Calu3 (cell line): ENCODE data around the gene GTF2A1. TPM values are rescaled to one million over a fixed set of nuclear protein-coding genes. Genes with fewer than 3 reads are reported as not detected.

ENCODE experiments used
- BruUV-seq: library from RNA; stranded (reverse); fragments of 400-500 nt; replicated peaks from 2 replicates; lab custom pipeline; 2021; lab: Mats Ljungman, UMichigan
- CTCF ChIA-PET: fragments of 300-600 bp; sonication (Branson Sonifier 250); formaldehyde crosslinking; loops from one replicate; lab custom pipeline; 2022; ENCODE audit warnings: antibody characterized with exemption; lab: Charles Lee
- DNase-seq: peaks from one replicate; pipeline ENCODE4 v3.0.0; 2022
- H3K27ac Mint-ChIP-seq: one replicate; pipeline ENCODE4 v1.8.0; 2022; ENCODE audit warnings: mixed read lengths; ENCODE audit not compliant: unreplicated experiment
- H3K27me3 Mint-ChIP-seq: one replicate; pipeline ENCODE4 v1.8.0; 2022; ENCODE audit warnings: mixed read lengths; ENCODE audit not compliant: unreplicated experiment
- H3K36me3 Mint-ChIP-seq: one replicate; pipeline ENCODE4 v1.8.0; 2022; ENCODE audit warnings: mild to moderate bottlenecking, moderate library complexity, mixed read lengths; ENCODE audit not compliant: insufficient read depth, unreplicated experiment
- H3K4me1 Mint-ChIP-seq: one replicate; pipeline ENCODE4 v1.8.0; 2022; ENCODE audit warnings: mild to moderate bottlenecking, low read depth, mixed read lengths; ENCODE audit not compliant: unreplicated experiment
- H3K4me3 Mint-ChIP-seq: one replicate; pipeline ENCODE4 v1.8.0; 2022; ENCODE audit warnings: mild to moderate bottlenecking, low read depth, moderate library complexity, mixed read lengths; ENCODE audit not compliant: unreplicated experiment
- H3K9me3 Mint-ChIP-seq: one replicate; pipeline ENCODE4 v1.8.0; 2022; ENCODE audit warnings: low read depth, mixed read lengths; ENCODE audit not compliant: unreplicated experiment
- CTCF ChIP-seq: fragments of 200-600 bp; IDR thresholded peaks from one replicate; pipeline ENCODE4 v1.8.0; 2022; ENCODE audit warnings: antibody characterized with exemption; ENCODE audit not compliant: unreplicated experiment
- intact Hi-C: fragments of 100-400 bp; cut with micrococcal nuclease; formaldehyde crosslinking; loops from one replicate; pipeline ENCODE4 v1.10.0; 2022; ENCODE audit not compliant: unreplicated experiment
- total RNA-seq: library from RNA; stranded (reverse); gene quantifications from 2 replicates; pipeline ENCODE4 v1.2.3, GENCODE V29; 2022

GTF2A1 gene
- total RNA-seq, 1 experiment from 2014 or later: 45.6 TPM

GRCh38 chr14:81153187-81153586 is 67.6 kb downstream of the GTF2A1 start:
- Mint-ChIP-seq H3K4me3 (no peak overlapping the region), H3K27ac (no peak overlapping the region), H3K27me3 (no peaks in the 10 kb centered on the region), H3K36me3 (no peaks in the 10 kb centered on the region), H3K9me3 (no peaks in the 10 kb centered on the region), H3K4me1 (no peaks in the 10 kb centered on the region)
- intact Hi-C loops: no loop called here
- no peak for TF ChIP-seq CTCF
- BruUV-seq: no TSS peak
- CTCF ChIA-PET: no interaction called here
- DNase-seq: no peak

DNA sequence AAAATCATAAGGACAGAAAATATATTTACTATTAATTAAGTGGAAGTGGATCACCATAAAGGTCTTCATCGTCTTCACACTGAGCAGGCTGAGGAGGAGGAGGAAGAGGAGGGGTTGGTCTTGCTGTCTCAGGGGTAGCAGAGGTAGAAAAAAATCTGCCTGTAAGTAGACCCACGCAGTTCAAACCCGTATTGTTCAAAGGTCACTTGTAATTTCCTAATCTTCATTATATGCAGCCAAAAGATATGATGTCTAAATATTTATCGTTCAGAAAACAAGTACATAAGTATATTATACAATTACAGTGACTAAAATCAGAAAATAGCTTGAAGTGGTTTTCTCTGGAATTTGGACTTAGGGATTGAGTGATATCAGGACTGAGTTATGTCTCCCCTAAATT is 72.1 kb downstream of the GTF2A1 start:
- no peak for TF ChIP-seq CTCF
- CTCF ChIA-PET: no interaction called here
- Mint-ChIP-seq H3K27ac (no peak overlapping the region), H3K27me3 (no peaks in the 10 kb centered on the region), H3K4me3 (no peak overlapping the region), H3K4me1 (peaks cover 22% of the 10 kb centered on the region), H3K9me3 (peaks cover 2% of the 10 kb centered on the region), H3K36me3 (no peaks in the 10 kb centered on the region)
- no peak for DNase-seq
- intact Hi-C loops: no loop called here
- BruUV-seq: no TSS peak

DNA sequence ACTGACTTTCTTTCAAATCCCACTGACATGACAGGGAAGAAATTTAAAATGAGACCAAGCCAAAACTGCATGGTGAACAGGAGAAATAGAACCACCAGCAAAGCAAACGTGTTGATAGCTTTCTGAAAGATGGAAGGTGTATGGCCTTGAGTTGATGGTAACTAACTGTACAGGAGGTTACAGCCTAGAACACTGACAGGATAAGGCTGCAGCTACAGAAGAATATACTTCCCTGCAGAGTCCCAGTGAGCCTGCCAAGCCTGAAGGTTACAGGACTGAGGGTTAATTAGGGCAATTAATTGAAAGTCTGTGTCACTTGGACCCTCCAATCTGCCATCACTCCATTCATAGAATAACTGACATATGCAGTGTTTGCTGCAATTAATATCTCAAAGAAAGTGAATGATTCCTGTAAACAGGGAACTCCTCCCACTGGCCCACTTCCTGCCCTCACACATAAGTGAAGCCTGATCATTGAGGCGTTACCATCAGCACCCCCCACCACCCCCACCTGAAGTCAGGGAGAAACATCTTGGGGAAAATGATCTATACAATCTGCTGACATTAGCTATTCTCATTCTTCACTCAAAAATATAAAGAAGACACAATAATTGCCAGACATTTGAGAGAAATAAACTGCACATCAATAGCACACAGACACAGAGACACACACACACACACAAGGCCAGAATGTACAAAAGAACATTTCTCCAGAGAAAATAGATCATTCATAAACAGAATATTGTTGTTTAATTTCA is 73.4 kb downstream of the GTF2A1 start:
- no peaks in the 10 kb centered on the region for H3K36me3 Mint-ChIP-seq
- no peak overlapping the region for H3K27ac Mint-ChIP-seq
- TF ChIP-seq CTCF: no peak
- H3K4me1 Mint-ChIP-seq: peaks cover 23% of the 10 kb centered on the region
- DNase-seq: no peak
- CTCF ChIA-PET: no interaction called here
- H3K27me3 Mint-ChIP-seq: no peaks in the 10 kb centered on the region
- no TSS peak for BruUV-seq
- peaks cover 4% of the 10 kb centered on the region for H3K9me3 Mint-ChIP-seq
- no peak overlapping the region for H3K4me3 Mint-ChIP-seq
- intact Hi-C loops: no loop called here

DNA sequence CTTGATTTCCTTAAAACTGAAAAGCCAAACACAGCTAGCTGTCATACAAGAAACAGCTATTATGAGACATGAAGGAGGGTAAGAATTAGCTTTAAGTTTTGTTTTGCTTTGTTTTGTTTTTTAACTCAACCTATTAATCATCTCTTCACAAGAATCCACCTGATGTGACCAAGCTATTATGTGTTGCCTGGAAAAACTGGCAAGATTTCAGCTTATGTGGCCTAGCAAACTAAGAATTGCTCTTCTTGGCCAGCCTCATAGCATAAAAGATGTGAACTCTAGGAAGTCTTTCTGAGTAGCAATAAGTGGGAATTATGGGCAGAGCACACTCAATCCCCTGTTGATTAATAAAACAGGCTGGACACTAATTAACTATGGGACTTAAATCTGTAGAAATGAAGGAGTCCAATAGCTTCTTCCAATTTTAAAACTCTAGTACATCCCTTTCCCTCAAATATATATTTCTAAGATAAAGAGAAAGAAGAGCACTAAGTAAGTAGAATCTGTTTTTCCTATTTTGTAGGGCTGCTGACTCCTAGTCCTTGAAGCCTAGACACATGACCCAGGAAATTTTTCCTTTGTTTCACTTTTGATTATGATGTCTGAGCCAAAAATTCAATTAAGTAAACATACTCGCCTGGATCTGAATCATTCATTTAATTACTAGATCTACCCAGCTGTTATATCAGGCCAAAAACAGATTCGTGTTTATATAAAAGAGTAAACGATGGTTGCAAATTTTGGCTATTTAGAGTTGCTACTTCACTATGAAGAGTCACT is 75.7 kb downstream of the GTF2A1 start:
- Mint-ChIP-seq H3K9me3 (peaks cover 4% of the 10 kb centered on the region), H3K27ac (no peak overlapping the region), H3K27me3 (no peaks in the 10 kb centered on the region), H3K4me1 (peaks cover 23% of the 10 kb centered on the region), H3K4me3 (no peak overlapping the region), H3K36me3 (no peaks in the 10 kb centered on the region)
- no TSS peak for BruUV-seq
- DNase-seq: no peak
- intact Hi-C loops: no loop called here
- CTCF ChIA-PET: no interaction called here
- TF ChIP-seq CTCF: no peak
